NCI-H2227 (cell line): ENCODE data around the gene KDM2B.
A peak's percentile ranks its signal among the peaks of the same experiment; 100 is the strongest.

ENCODE experiments used
- DNase-seq: peaks from one replicate; lab custom pipeline; 2025; ENCODE audit not compliant: unreplicated experiment; lab: John Stamatoyannopoulos, UW

Gene KDM2B

DNA sequence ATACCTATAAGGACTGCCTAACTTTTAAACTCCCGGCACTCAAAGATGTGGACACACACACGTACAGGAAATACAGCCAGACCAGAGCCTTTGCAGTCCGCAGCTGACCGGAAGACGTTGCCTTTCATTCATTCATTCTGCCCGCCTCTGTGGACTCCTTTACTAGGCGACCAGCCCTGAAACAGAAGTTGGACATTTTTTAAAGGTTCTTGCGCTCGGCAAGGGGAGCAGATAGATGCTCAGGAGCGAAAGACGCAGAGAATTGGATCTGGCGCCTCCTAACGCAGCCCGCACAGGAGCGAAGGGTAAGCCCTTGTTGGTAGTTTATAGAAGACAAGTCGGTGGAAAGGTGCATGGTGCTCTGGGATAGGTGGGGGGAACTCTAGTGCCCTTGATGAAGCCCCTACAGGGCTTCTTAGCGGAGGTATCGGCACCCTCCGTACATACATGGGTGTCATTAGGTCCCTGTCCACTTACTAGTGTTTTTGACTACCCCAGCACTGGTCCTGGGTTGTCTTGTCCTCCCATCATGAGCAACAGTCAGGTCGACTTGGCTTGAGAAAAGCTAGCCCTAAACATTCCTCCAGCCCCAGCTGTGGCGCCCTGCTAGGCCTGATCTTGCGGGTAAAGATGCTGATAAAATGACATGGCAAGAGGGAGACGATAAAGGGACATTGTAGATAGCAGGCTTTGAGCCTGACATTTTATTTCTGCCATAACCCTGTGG is at the start of gene KDM2B:
Gene KDM2B (minus strand): TSS at position 65 of the 727 bp plus-strand sequence. CDS start 112 bp downstream, outside the sequence.
- peak; percentile 50 for DNase-seq

- no peak for DNase-seq
These were observed 47.7 kb upstream of the KDM2B start for GRCh38 chr12:121628536-121628935.

GRCh38 chr12:121628037-121628436 is 47.2 kb upstream of the KDM2B start:
- no peak for DNase-seq

GRCh38 chr12:121626853-121627640 is 46.2 kb upstream of the KDM2B start:
- DNase-seq, result peak; percentile 72

DNA sequence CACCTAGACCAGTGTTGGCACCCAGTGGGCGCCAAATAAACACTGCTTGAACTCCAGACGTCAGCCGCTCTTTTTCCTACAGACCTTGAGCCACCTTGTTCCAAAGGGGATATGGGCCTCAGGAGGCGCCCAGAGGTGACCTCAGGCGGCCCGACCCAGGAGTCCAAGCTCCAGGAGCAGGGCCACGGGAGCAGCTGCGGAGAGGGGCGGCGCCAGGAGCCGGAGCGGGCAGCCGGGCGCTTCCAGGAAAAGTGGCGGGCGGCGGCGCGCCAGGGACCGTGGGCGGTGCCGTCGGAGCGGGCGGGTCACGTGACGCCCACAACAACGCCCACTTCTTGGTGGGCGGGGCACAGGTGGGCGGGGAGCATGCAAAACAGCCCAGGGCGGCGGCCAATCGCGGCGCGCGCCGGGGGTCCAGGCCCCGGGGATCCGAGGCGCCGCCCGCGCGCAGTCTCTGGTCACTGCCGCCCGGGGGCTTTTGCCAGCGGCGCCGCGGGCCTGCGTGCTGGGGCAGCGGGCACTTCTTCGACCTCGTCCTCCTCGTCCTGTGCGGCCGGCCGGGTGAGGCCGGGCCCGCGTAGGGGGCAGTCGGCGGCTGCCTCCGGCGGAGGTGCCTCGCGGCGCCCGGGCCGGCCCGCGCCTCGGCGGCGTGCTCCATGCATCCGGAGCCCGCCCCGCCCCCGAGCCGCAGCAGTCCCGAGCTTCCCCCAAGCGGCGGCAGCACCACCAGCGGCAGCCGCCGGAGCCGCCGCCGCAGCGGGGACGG is 45.4 kb upstream of the KDM2B start, which contains the start of gene ORAI1:
Gene ORAI1 (plus strand): TSS at position 444 of the 766 bp plus-strand sequence.
- DNase-seq, result peak; percentile 98

- DNase-seq, result no peak
These were observed 39.6 kb upstream of the KDM2B start for GRCh38 chr12:121620333-121620891.

GRCh38 chr12:121618659-121619233 is 37.9 kb upstream of the KDM2B start:
- no peak for DNase-seq

- no peak for DNase-seq
These were observed 34.1 kb upstream of the KDM2B start for GRCh38 chr12:121614872-121615467.

DNA sequence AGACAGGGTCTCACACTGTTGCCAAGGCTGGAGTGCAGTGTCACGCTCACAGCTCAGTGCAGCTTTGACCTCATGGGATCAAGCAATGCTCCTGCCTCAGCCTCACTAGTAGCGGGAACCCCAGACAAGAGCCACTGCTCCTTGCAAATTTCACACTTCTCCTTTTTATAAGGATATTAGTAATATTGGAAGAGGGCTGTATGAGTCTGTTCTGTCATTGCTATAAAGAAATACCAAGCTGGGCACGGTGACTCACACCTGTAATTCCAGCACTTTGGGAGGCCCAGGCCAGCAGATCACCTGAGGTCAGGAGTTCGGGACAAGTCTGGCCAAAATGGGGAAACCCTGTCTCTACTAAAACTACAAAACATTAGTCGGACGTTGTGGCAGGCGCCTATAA is 32.6 kb upstream of the KDM2B start:
- DNase-seq, result no peak

GRCh38 chr12:121611306-121611705 is 30.5 kb upstream of the KDM2B start:
- DNase-seq, result no peak

DNA sequence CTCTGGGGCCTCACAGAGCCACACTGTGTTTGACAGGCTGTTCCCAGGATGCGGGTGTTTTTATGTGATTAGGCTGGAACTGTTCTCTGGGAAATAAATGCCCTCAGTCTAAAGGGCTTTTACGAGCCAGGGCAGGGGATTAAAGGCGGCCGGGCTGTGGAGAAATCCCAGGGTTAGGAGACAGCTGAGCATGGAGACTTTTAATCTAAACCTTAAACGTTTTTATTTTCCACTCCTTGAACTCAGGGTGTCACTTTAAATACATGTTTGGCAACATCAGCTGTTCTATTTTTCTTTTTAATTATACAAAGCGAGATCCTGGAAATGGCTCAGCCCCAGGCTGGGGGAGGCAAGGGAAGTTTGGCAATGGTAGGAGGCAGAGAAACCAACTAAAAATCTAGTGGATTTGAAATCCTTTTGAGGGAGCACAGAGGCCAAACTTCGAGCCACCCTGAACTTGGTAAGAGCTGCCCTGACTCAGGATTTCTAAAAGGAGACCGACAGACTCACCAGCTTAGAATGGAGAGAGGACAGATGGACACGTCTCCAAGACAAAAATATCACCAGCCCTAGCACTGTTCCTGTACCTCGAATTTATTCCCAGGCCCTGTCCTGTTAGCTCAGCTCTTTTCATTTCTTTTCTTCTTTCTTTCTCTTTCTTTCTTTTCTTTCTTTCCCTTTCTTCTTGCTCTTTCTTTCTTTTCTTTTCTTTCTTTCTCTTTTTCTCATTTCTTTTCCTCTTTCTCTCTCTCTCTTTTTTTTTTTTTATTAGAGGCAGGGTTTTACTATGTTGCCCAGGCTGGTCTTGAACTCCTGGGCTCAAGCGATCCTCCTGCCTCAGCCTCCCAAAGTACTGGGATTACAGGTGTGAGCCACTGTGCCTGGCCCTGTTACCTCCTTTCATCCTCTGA is 29.7 kb upstream of the KDM2B start:
- DNase-seq, result peak; percentile 47

DNA sequence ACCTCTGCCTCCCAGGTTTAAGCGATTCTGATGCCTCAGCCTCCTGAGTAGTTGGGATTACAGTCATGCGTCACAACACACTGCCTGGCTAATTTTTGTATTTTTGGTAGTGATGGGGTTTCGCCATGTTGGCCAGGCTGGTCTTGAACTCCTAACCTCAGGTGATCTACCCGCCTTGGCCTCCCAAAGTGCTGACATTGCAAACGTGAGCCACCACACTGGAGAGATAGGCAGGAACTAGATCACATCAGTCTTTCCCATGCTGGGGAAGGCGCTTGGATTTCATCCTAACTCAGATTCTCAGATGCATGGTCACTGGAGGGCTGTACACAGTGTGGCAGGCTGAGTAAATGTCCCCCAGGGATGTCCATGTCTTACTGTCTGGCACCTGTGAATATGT is 27.5 kb upstream of the KDM2B start:
- DNase-seq, result no peak

DNA sequence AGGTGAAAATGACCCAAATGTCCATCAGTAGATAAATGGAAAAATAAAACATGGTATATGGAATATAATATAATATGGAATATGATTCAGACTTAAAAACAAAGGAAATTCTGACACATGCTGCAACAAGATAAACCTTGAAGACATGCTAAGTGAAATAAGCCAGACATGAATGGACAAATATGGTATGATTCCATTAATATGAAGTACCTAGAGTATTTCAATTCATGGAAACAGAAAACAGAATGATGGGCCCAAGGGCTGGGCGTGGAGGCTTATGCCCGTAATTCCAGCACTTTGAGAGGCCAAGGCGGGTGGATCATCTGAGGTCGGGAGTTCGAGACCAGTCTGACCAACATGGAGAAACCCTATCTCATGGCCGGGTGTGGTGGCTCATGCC is 22.8 kb upstream of the KDM2B start:
- DNase-seq, result no peak

- no peak for DNase-seq
These were observed 21.9 kb upstream of the KDM2B start for GRCh38 chr12:121602766-121603165.

- DNase-seq, result no peak
These were observed 20.0 kb upstream of the KDM2B start for GRCh38 chr12:121600702-121601336.

DNA sequence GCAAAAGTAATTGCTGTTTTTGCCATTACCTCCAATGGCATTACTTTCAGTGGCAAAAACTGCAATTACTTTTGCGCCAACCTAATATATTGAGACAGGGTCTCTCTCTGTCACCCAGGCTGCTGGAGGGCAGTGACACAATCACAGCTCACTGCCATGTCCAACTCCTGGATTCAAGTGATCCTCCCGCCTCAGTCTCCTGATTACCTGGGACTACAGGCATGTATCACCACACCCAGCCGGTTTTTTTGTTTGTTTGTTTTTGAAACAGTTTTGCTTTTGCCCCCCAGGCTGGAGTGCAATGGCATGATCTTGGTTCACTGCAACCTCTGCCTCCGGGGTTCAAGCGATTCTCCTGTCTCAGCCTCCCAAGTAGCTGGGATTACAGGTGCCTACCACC is 15.7 kb upstream of the KDM2B start:
- no peak for DNase-seq

DNA sequence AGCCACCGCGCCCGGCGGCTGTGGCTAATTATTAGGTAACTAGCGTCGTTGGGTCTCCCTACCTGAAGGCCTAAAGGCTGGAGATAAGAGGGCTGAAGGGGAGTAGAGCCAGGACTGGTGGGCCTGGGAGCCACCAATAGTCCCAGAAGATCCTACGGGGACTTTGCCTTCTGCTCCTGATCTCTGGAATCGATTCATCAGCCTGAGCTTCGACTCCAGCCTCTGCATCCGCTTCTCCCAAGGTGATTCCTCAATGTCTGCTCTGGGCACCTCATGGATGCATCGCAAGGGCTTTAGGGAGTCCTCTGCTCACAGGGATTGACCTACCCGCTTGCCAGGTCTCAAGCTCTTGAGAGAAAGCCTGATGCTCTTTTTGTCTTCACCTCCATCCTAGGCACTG is 14.7 kb upstream of the KDM2B start:
- DNase-seq, result no peak

DNA sequence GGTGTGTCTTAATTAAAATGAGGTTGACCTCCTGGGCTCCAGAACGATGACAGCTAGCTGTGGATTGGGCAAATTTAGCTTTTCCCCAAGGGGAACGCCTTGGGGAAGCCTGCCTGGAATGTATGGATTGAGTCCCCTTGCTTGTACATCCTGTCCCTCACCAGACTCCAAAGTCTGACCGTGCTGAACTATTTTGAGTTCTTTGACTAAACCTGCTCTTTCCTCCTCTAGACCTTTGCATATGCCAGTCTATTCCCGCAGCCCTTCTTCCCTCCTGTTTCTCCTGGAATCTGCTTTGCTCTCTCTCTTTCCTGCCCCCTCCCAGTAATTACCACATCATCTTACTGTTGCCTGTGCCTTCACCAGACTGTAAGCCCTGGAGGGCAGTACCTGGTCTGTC is 11.5 kb upstream of the KDM2B start:
- DNase-seq, result no peak
